Loucy (cell line): ENCODE measurements around the gene C21orf58.

Source experiments
- EZH2phosphoT487 ChIP-seq: fragments of 200-600 bp; IDR thresholded peaks from 2 replicates; pipeline ENCODE4 v1.6.1; 2018; ENCODE audit warnings: antibody characterized with exemption, mild to moderate bottlenecking, moderate library complexity, borderline replicate concordance
- TF ChIP-seq, protein P1 (sequence below): fragments of 200-600 bp; sonication (generic); conservative IDR thresholded peaks from 2 replicates; pipeline ENCODE4 v1.5.1; 2014; ENCODE audit warnings: mild to moderate bottlenecking, antibody characterized with exemption, low read length

DNA sequence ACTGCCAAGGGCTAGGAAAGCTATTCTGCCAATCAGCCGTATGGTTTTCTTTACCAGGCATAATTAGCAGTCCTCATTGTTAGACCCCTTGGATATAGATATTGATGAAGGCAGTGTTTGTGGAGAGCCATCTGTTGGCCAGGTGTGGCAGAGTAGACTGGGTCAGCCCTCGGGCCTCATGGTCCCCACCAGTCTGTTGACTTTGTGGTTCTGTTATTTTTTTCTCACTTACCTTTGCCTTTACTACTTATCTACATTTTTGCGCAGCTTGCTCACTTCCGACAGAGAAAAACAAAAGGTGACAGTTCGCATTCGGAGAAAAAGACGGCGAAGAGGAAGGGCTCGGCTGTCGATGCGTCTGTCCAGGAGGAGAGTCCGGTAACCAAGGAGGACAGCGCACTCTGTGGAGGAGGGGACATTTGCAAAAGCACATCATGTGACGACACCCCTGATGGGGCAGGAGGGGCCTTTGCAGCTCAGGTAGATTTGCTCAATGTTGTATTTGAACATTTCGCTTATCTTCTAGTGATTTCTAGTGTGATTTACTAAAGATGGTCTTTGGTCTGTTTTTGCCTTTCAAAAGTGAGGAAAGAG is 2.5 kb upstream of the C21orf58 start:
- TF ChIP-seq, protein P1, sequence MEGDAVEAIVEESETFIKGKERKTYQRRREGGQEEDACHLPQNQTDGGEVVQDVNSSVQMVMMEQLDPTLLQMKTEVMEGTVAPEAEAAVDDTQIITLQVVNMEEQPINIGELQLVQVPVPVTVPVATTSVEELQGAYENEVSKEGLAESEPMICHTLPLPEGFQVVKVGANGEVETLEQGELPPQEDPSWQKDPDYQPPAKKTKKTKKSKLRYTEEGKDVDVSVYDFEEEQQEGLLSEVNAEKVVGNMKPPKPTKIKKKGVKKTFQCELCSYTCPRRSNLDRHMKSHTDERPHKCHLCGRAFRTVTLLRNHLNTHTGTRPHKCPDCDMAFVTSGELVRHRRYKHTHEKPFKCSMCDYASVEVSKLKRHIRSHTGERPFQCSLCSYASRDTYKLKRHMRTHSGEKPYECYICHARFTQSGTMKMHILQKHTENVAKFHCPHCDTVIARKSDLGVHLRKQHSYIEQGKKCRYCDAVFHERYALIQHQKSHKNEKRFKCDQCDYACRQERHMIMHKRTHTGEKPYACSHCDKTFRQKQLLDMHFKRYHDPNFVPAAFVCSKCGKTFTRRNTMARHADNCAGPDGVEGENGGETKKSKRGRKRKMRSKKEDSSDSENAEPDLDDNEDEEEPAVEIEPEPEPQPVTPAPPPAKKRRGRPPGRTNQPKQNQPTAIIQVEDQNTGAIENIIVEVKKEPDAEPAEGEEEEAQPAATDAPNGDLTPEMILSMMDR: peak; percentile 54
- no peak for TF ChIP-seq EZH2phosphoT487
